Uterus (tissue), 2 donors: ENCODE data around the gene PRKG2.

Source experiments
- POLR2A ChIP-seq, 2 donors: fragments of 450-650 bp; IDR thresholded peaks; one replicate each; pipeline ENCODE4 v1.6.1; 2016; ENCODE audit warnings: antibody characterized with exemption in 2 of 2, mild to moderate bottlenecking in 1 of 2, moderate library complexity in 1 of 2
- TF ChIP-seq, protein P1 (sequence below), 4 experiments: fragments of 200-600 bp in 2 of 4; fragments of 450-650 bp in 2 of 4; sonication (generic) in 2 of 4; IDR thresholded peaks; one replicate each; pipeline ENCODE4 v1.5.1; 2016 to 2019; ENCODE audit warnings: antibody characterized with exemption in 4 of 4, mild to moderate bottlenecking in 2 of 4, moderate library complexity in 1 of 4

- TF ChIP-seq, protein P1, sequence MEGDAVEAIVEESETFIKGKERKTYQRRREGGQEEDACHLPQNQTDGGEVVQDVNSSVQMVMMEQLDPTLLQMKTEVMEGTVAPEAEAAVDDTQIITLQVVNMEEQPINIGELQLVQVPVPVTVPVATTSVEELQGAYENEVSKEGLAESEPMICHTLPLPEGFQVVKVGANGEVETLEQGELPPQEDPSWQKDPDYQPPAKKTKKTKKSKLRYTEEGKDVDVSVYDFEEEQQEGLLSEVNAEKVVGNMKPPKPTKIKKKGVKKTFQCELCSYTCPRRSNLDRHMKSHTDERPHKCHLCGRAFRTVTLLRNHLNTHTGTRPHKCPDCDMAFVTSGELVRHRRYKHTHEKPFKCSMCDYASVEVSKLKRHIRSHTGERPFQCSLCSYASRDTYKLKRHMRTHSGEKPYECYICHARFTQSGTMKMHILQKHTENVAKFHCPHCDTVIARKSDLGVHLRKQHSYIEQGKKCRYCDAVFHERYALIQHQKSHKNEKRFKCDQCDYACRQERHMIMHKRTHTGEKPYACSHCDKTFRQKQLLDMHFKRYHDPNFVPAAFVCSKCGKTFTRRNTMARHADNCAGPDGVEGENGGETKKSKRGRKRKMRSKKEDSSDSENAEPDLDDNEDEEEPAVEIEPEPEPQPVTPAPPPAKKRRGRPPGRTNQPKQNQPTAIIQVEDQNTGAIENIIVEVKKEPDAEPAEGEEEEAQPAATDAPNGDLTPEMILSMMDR (IDR thresholded peaks at IDR 0.05) = no peak
- no peak for TF ChIP-seq POLR2A (IDR thresholded peaks at IDR 0.05)
Observed at GRCh38 chr4:81084634-81085033, 130.4 kb downstream of the PRKG2 start.
